GM19023 (cell line): ENCODE measurements around the gene ZNF536.

Experiments
- ATAC-seq: cut with Tn5 transposase; IDR thresholded peaks from one replicate; pipeline ENCODE4 v1.9.1; 2021; ENCODE audit warnings: mild to moderate bottlenecking, moderate library complexity; ENCODE audit not compliant: unreplicated experiment

Gene ZNF536

GRCh38 chr19:30555075-30555790 lies 183.0 kb downstream of the ZNF536 start:
- ATAC-seq: no peak

DNA sequence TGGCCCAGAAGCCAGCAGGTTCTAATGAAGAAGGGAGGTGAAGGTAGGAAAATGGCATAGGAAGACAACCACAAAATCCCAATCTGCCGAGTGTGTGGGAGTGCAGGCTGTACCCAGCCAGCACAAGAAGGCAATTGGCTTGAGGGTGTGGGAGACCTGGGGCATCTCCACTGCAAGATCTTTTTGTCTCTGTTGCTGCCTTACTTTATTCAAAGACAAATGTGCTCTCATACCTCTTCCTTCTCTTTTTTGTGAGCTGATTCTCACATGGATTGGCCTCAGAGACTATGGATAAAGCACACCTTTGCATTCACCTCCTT lies 183.6 kb downstream of the ZNF536 start:
- no peak for ATAC-seq

DNA sequence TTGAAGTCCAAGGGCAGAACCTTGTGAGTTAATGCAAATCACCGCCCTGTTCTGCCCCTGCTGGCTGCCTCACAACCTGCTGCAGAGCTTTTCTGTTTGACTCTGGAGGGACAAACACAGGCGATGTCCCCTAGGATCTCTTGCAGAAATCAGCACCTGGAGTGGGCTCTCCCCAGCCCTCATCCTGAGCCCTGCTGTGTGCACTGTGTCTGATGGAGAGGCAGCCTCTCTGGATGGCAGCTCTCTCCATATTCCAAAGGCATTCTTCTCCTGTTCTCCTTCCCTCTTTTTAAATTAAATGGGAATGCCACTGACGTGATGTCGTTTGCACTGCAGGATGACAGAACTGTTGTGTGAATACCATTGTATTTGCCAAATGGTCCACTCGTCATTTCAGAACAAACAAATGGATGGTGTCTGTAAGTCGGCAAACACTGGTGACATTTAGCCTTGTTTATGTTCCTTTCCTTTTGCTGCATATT lies 184.1 kb downstream of the ZNF536 start:
- ATAC-seq: no peak

GRCh38 chr19:30557212-30557611 lies 185.0 kb downstream of the ZNF536 start:
- no peak for ATAC-seq

DNA sequence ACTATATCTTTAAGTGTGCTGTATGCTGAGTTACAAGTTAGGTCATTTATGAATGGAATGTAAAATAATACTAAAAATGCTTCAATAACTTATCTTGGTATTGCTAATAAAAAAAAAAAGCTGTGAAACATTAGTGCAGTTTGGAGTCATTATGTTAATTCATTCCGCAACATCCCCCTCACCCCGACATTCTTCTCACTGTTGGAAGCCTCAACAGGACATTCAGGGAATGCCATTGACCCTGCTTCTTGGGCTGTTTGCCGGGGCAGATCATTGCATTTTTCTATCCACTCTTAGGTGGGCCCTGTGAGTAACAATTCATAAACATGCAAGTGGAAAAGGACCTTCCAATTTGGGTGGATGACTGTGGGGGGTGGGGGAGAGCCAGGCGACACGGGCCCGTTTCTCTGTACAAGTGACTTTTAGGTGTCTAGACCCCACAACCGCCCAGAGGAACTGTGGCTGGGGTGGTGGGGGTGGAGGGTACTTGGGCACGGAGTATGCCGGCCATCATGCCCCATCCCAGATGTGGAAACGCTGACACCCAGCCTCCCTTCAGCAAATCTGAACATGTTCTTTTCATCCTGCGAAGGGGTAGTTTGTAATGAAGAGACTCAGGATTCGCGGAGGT lies 185.9 kb downstream of the ZNF536 start:
- no peak for ATAC-seq

- ATAC-seq: no peak
These were observed 186.6 kb downstream of the ZNF536 start for GRCh38 chr19:30558793-30559192.

DNA sequence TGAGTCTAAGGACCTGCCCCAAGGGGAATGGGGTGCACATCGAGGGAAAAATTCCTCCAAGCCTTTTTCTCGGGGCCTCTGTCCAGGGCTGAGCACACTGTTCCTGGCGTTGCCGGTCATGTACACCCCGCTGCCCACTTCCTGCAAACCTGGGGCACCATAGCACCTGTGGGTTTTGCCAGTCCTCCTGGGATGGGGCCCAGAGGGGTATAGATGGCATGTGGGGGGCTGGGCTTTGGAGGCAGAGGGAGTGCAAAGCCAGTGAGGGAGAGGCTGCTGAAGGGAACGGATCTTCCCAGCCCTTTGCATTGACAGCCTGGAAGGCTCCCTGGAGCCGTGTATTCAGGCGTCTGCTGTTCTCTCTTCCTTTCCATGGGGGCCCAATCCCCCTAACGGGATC lies 187.3 kb downstream of the ZNF536 start:
- no peak for ATAC-seq

GRCh38 chr19:30562981-30563380 lies 190.8 kb downstream of the ZNF536 start:
- ATAC-seq: no peak

DNA sequence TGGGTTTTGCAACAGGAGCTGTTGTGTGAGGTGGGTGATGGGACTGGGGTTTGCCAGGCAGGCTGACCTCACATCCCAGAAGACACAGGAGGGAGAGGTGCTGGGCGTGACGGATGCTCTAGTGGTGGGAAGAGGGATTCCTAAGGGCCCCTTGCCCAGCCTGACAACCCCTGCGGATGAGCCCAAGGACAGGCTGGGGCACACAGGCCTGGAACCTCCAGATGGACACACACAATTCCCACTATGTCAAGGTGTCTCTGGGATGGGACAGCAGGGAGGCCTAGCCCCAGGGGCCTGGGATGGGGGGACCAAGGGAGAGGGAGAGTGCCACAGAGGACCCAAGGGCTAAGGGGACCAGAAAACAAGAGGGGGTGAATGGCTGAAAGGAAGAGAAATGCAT lies 191.5 kb downstream of the ZNF536 start:
- ATAC-seq: no peak

DNA sequence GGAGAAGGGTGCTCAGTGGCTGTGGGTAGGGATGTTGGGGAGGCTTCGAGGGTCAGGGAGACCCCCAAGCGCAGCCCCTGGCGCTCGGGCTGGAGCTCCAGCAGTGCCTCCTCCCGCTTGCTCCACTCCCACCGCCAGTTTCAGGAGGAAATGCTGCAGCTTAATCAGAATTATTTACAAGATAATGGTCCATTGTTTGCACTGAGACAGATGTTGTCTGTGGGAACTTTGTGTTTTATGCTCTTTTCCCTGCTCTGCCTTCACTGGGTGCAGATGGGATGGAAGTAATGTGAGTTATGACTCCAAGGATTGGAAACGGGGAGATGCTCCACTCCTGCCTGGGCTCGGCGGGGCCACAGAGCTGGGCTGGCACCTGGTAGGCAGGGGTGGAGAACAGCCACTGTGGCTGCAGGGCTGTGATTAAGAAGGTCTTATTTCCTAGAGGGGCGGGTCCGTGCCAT lies 192.4 kb downstream of the ZNF536 start:
- no peak for ATAC-seq

DNA sequence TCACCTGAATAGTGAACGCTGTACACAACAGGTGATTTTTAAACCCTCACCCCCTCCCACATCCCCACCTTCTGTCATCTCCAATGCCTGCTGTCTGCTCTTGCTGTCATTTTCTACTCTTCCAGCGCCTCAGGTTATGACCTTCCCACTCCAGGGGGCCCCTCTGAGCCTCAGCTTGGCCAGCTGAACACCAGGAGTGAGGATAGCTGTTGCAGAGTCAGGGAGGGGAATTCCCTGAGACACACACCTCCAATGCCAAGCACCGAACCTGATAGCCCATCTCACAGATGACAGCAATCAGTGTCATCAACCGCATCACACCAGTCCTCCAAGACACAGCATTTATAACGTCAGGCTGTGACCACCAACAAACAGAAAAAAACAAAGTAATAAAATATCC lies 193.5 kb downstream of the ZNF536 start:
- no peak for ATAC-seq

GRCh38 chr19:30566681-30567420 lies 194.7 kb downstream of the ZNF536 start:
- ATAC-seq: no peak

DNA sequence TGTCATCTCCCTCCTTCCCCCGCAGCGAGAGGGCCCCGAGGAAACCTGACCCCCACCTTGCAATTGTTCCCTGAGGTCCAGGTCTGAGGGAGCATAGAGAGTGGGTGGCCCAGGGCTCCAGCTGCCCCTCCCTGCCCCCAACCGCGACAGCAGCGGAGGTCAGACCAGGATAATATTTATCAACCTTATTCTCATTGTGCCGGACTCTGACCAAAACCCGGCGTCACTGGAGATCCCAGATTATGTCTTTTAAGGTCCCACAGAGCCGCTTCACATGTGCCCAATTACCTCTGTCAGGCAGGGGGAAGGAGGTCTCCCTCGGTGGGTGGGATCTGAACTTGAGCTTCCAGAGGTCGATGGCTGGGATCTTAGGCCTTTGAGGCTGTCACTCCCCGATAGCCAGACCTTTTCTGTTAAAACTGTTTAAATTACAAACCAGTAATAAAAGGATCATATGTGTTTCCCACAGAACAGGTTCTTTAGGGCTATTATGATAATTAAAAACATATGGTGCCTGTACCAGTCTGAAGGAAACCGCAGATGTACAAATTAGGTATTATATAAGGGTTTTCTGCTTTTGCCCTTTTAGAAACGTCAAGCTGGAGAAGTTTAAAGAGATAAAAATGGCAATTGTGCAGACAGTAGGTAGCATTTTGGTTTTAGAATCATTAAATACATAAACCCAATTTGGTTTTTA lies 195.5 kb downstream of the ZNF536 start:
- no peak for ATAC-seq

- ATAC-seq: no peak
These were observed 198.0 kb downstream of the ZNF536 start for GRCh38 chr19:30570194-30570593.

- ATAC-seq: no peak
These were observed 205.4 kb downstream of the ZNF536 start for GRCh38 chr19:30577551-30578105.

DNA sequence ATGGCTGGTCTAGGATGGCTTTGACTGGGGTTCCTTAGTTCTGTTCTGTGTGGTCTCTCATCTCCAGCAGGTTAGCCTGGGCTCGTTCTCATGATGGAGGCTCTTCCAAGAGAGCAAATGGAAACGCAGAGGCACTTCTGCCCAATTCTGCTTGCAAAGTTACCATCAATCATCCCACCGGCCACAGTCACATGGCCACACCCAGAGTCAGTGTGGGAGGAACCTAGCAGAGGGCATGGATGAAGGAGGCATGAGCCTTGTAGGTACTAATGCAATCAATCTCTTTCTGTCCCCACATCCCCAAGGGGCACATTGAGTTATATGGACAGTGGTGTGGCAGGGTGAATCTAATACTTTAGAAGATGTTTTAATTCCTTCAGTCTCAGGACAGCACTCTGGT lies 207.2 kb downstream of the ZNF536 start:
- no peak for ATAC-seq

DNA sequence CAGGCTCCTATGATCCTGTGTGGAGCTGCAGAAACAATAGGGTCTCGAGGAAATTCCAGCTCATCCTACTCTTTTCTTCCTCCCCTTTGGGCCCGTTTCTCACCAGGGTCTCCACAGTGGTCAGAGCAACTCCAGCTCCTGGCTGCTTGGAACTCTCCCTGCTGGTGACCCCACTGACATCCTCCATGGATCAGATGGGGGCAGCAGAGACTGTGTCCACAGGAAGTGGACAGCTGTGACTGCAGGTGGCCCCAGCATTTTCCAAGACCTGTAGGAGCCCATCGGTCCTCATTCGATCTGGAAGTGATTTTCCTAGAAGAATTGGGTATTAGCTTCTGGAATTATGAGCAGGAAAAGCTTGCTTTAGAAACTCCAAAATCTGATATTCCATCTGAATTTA lies 208.5 kb downstream of the ZNF536 start:
- no peak for ATAC-seq

DNA sequence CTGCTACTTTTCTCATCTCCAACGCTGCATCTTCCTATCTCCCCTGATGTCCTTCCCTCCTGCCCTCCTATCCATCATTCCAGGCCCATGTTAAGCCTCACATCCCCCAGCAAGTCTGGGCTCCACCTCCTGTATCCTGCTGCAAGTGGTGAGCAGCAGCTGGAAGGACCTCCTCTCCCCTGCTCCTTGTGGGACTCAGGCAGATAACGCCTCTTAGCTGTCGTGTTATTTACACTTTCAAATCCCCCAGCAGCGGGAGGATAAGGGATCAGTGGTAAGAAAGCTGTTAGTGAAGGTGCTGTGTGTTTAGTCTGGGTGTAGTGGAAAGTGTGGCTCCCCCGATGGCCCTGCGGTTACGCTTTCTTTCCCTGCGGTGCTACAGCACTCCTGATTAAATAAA lies 211.9 kb downstream of the ZNF536 start:
- ATAC-seq: no peak

DNA sequence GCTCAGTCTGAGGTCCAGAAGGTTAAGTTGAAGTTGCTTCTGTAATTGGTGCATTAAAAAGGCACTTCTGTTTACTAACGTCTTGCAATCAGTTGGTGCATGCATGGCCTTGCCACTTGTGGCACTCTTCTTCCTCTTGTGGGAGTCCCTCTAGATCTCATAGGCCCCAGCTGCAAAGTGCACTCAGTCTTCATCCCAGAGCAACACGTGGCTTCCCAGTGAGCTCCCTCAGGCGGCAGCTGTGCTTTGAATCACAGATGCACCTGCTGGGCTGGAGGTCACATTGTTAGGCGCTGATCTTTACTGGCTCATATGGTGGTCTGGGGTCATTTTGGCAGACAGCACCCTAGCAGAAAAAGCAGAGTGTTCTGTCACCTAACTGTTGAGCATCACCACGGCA lies 215.7 kb downstream of the ZNF536 start:
- no peak for ATAC-seq

DNA sequence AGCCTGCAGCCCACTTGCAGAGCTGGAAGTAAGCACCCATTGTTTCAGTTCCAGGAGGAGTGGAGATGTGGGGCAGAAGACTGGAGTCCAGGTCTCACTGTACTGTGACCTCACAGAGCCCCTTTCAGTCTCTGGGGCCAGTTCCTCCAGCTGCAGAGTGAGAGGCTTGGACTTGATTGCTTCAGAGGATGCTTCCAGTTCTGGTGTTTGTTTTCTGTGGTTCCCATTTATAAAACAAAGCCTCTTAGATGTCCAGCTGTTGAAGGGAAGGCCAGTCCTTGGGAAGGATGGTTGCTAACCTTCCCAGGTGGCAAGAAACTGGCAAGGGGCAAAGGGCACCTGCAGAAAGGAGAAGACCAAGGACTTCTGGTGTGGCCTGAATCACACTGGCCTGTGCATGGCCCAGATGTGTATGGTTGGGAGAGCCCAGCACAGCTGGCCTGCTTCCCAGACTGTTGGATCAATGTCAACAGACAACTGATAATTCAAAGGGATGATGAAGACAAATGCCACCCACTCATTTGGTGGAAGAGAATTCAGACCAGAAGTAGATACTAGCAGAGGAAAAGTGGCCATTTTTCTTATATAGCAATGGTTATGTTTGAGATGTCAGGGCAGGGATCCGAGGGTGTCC lies 218.5 kb downstream of the ZNF536 start:
- ATAC-seq: no peak

- no peak for ATAC-seq
These were observed 221.2 kb downstream of the ZNF536 start for GRCh38 chr19:30593356-30593755.
